GM19328 (cell line): Measurements from ENCODE around the gene RGS3.

Experiments used
- ATAC-seq: cut with Tn5 transposase; IDR thresholded peaks from one replicate; pipeline ENCODE4 v1.9.1; 2021; ENCODE audit warnings: mild to moderate bottlenecking, moderate library complexity; ENCODE audit not compliant: unreplicated experiment

Gene RGS3

DNA sequence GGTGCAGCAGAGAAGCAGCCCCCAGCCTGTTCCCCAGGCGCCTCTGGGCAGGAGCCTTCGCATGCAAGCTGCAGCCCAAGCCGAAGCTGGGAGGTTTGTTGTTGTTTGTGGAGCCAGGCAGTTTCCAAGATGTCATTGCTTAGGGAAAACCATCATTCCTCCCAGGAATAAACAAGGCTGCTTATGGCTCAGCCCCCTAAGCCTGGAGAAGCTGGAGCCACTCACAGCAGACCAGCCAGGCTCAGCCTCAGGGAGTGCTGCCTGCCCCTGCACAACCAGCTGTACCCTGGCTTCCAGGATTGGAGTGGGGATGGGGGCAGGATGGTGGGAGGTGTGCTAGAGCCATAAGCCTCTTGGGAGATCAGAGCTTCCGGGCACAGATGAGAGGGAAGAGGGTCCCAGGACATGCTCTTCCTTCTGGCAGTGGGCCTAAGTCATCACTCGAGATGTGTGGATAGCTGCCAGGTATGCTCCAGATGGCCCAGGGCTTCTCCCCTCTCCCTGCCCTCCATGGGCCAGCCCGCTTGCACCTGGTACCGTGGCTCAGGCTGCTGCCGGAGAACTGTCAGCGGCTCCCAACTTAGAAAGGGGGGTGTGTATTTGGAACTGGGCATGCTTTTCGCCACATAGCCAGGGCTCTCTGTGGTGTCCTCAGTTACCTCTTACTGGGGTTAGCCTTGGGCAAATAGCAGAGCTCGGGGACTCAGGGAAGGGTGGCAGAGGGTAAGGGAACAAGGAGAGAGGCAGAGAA, 105.2 kb downstream of the RGS3 start:
- ATAC-seq: no peak

- no peak for ATAC-seq
Measured at GRCh38 chr9:113569472-113570060, 106.0 kb downstream of the RGS3 start.

DNA sequence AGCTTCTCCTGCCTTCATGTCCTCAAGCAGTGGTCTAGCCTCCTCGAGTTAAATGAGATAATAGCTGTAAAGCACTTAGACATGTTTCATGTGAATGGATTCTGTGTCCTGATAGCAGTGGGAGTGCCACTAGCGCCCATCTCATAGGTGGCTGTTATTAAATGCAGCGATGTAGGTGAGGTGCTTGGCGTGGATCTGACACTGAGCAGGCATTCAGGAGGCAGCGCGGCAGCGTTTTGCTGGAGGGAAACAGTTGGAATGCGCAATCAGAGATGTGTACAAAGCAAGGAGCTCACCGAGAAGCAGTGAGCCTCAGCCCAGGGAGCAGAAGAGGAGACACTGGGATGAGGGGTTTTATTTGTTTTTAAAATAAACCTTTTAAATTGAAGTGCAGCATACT, 106.6 kb downstream of the RGS3 start:
- ATAC-seq: no peak

DNA sequence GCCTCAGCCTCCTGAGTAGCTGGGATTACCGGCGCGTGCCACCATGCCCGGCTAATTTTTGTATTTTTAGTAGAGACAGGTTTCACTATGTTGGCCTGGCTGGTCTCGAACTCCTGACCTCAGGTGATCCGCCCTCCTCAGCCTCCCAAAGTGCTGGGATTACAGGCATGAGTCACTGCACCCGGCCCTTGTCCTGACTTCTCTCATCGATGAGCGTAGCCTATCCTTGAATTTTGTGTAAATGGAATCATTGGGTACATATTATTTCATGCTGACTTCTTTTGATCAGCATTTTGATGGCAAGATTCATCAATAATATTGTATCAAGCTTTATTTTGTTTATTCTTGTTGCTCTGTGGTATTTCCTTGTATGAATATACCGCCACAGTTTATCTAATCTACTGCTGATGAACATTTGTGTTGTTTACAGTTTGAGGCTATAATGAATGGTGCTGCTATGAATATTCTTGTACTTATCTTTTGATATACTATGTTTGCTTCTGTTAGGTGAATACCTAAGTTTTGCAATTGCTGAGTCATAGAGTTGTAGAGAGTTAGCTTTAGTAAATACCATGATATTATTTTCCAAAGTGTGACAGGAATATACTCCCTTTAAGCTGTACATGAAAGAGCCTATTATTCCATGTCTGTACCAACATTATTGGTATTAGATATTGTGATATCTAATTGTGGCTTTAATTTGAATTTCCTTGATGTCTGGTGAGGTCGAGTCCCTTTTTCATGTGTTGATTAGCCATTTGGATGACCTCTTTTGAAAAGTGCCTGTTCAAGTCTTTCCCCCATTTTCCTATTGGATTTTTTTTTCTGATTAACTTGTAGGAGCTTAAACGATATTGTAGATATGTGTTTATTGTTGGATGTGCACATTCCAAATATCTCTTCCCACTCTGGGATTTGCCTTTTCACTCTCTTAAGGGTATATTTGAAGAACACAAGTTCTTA, 107.5 kb downstream of the RGS3 start:
- ATAC-seq: no peak

DNA sequence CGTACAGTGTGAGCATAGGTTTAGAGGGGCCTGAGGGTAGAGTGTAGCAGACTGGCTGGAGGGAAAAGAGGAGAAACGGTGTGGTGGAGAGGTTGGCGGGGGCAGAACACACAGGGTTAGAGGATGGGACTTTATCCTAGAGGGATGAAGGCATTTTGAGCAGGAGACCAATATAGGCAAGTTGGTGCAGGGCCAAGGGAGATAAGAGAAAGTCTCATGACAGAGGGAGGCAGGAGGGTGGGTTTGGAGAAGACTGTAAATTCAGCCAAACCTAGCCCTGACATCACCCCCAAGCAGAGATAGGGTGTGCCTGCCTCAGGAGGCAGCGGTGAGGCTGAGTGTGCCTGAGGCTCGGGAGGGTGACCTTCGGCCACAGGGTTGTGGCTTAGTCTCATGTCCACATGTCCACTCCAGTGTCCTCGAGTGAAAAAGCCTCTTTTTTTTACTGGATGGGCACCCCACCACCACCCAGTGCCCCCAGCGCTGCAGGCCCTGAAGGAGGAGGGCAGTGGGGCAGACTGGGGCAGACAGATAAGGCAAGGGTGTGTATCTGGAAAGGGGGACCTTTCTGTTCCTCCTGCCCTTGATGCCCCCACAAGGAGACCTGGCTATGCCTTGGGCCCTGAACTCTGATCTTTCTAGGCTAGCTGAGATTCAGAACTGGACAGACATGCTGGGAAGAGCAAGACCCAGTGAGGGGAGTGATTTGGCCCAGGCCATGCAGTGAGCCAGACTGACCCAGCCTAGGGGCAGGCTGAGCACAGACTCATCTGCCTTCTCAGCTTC, 108.7 kb downstream of the RGS3 start:
- no peak for ATAC-seq

GRCh38 chr9:113573046-113573958, 109.8 kb downstream of the RGS3 start:
- ATAC-seq: no peak

DNA sequence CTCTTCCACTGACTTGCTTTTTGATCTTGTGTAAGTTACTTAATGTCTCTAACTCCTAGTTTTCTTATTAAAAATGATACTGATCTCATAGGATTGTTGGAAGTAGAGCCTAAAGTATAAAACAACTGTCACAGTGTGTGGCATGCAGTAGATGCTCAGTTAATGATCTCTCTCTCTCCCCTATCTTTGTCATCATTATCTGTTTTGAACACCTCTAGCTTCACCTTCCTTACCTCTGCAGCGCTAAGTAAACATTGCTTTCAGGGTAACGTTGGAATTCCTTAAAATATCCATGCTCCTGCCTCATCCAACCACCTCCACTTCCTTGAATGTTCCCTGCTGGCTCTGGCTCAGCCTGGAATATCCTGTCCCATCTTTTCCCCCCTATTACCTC, 110.4 kb downstream of the RGS3 start:
- ATAC-seq: no peak

DNA sequence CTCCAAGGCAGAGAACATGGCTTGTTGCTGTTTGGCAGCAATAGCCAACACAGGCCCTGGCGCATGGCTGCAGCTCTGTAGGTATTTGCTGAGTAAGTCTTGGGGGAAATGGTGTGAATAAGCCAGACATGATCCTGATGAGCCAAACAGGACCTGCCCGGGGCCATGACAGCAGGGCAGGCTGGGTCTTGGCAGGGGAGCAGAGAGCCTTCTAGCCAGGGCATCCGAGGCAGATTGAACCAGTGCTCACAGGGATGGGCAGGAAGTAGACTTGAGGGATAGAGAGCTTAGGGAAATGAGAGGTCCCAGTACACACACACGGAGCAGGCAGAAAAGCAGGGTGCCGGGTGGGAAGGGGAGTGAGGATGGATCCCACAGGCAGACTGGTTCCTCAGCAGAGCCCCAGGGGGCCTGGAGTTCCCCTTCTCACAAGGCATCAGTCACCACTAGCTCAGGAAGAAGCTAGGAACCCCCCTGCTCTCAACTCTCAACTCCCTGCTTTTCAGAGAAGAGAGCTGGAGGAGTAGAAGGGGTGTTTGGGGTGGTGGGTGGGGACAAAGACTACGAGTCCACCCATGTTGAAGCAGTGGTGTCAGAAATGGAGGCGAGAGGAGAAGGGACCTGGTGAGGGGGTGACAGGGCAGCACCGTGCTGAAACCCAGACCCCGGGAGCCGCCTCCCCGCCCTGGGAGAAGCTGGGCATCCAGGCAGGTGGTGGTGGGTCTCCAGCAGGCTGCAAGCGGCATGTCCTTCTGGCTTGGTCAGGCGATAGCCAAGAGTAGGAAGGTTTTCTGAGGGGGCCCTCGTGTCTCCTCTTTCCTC, 111.1 kb downstream of the RGS3 start:
- no peak for ATAC-seq

GRCh38 chr9:113577525-113578261, 114.2 kb downstream of the RGS3 start:
- ATAC-seq: no peak

GRCh38 chr9:113578279-113578865, 114.8 kb downstream of the RGS3 start:
- ATAC-seq: no peak

DNA sequence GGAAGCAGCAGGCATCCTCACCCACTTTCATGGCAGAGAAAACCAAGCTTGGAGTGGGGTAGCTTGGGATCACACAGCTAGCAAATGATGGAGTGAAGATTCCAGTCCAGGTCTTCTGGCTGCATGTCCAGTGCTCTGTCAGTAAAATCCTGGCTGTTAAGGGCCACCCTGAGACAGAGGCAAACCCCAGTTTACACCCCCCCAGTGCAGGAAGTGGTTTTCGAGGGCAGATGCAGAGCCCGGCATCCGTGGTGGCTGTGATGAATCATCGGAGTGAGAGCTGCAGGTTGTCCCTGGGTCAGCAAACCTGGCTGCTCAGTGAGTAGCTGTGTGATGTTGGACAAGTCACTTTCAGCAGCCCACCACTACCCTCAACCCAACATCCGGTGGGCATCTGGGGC, 115.4 kb downstream of the RGS3 start:
- peak; percentile 53 for ATAC-seq

DNA sequence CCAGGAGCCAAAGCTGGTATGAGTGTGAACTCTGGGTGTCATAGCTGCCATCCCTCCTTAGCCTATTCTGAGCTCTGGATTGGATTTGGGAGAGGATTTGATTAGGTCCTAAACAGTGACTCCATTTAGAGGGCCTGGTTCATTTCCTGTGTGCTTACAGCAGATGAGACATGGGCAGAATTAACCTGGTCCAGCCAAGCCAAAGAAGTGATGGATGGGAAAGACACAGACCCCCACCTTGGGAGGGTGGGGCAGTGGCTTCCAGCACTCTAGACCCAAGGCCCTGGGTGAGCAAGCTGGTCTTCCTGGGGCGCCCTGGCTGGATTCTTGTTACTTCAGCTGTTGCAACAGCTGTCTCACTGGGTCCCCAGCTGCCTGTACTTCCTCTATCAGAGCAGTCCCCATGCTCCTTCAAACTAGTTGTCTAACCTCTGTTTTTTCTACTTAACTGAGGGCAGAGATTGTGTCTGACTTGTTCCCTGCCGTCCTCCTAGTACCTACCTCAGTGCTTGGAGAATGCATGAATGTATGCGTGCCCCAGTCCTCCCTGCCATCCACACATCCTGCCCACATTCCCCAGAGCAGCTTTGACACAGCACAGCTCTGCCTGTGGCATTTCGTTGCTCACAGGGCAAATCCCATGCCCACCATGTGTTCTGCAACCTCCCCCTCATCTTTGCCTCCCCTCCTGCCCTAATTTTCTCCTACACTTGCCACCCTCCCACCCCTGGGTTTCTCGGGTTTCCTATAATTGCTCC, 115.9 kb downstream of the RGS3 start:
- peak; percentile 28 for ATAC-seq

GRCh38 chr9:113580041-113580953, 116.8 kb downstream of the RGS3 start:
- no peak for ATAC-seq

- no peak for ATAC-seq
Measured at GRCh38 chr9:113580954-113581311, 117.4 kb downstream of the RGS3 start.

DNA sequence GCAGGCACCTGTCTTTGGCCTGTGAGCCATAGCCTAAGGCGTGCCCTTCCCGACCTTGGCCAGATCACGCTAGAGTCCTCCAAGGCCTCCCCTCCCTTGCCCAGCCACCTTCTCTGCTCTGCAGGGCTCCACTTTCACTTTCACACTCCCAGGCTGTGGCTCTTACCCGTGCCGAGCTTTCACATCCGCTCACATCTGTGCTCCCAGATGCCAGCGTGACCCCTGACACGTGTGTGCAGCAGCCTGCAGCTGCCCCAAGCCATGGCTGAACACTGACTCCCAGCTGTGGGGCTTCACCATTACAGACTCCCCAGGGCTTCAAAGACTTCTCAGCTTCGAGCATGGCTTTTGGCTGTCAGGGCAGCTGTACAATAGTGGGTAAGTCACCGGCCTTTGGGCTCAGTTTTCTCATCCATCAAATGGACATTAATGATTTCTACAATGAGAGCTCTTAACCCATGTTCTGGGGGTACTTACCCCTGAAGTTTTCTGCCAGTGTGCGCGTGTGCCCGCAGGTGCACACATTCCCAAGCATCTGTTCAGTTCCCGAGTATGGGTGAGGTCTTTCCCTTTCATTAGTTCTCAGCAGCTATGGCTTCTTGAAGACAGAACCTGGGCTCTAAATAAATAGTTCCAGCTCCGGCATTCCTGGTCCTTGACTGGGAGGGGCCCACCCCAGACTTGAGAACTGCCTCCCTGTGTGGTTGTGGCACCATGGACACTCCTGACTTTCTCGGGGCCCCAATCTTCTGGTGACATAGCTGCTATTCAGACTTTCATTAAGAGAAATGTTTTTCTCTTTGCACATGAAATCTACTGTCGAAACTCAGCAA, 118.6 kb downstream of the RGS3 start:
- ATAC-seq: peak; percentile 79
